Measurements from ENCODE around the gene LEKR1. TPM values are rescaled to one million over a fixed set of nuclear protein-coding genes. Genes with fewer than 3 reads are reported as not detected.
"Not testable (repeated sequence)": the region's sequence is repeated elsewhere in the genome, so short reads cannot be mapped to it uniquely, and the experiment has no call there.

The LEKR1 gene
- total RNA-seq, 1 donor from 2014 or later, result 0.26 TPM

GRCh38 chr3:156806698-156807097 is 19.5 kb upstream of the LEKR1 start:
- DNase-seq (ENCODE audit: low read depth in 2 of 2), result no peak

DNA sequence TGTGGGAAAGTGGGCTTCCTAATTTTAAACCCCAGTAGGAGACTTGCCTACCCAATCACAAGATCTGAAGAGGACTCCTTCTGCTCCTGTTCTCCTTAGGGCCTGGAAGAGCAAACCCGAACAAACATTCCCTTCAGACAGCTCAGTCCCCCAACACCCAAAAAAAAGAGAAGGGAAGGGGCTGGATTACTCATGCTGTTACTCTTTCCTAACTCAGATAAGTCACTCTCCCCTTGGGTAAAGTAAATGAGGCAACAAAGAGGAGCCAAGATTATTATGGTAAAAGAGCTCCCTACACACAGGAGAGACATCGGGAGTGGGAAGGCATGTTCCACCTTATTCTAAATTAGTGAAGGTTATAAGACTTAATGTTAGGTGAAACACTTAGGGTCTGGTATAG is 18.1 kb upstream of the LEKR1 start:
- no peak for DNase-seq (ENCODE audit: low read depth in 2 of 2)

DNA sequence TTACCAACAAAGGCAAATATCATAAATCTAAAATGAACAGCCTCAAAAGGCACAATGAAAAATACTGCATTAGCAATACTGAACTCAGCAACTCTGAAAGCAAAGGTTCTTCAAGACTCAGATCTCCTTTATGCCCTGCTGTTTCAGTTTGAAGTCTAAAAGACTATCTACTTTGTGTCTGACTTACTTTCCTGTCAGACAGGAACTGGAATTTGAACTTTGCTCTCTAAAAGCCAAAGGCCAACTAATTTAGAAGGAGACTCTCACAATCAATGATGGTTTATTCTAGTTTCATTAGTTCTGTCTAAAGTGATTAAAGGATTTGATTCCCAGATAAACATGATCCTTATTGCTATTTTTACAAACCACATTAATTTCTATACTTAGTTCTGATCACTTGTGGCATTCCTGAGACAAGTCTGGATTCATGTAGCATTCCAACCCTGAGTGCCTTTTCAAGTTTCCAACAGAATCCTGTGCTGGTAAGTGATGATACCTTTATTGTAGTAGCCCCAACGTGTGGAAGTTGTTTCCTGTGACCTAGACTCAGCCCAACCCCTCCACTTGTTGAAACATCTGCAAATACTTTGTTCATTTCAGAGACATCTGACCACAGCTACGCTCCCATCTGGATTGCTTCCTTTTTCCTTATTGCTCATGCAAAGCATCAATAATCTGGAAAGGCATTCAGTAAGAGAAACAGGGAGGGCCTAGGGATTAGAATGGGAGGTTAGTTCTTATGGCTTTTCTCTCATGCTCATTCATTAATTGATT is 14.9 kb upstream of the LEKR1 start:
- DNase-seq (ENCODE audit: low read depth in 2 of 2), result peak in 1 of 2 donors; percentile 36

DNA sequence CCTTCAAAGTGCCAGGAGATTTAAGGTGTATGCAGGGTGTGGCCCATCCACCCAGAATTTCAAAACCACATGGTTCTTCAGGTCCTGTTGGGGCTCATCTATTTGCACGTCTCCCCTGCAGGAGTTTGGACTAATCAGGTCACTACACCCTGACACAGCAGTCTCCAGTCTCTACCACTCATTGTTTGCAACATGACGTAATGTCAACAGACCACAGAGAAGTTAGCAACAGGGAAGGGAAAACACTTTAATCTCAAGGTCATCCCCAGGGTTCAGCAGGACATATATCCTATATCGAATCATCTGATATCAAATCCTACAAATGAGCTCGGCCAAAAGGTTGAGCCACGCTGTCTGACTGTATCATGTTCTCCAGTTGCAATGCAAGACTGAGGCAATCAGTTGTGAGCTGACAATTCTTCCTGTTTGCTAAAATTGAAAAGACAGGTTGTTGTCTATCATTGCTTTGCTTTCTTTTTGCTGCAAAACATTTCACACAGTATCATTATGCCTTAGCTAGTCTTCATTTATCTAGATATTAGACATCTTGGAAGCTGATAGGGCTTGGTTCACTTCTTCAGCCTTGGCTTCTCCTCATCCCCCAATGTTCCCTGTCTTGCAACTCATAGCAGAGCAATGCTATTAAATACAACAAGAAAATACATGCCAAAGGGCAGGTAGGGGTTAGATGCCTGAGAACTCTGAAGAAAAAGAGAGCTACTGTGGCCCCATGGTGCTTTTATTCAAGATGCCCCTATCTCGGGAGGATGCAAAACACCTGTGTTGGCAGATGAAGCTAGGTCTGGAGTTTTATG is 13.4 kb upstream of the LEKR1 start:
- DNase-seq (ENCODE audit: low read depth in 2 of 2), result peak in 1 of 2 donors; percentile 37

GRCh38 chr3:156814295-156814694 is 11.9 kb upstream of the LEKR1 start:
- DNase-seq (ENCODE audit: low read depth in 2 of 2), result no peak

DNA sequence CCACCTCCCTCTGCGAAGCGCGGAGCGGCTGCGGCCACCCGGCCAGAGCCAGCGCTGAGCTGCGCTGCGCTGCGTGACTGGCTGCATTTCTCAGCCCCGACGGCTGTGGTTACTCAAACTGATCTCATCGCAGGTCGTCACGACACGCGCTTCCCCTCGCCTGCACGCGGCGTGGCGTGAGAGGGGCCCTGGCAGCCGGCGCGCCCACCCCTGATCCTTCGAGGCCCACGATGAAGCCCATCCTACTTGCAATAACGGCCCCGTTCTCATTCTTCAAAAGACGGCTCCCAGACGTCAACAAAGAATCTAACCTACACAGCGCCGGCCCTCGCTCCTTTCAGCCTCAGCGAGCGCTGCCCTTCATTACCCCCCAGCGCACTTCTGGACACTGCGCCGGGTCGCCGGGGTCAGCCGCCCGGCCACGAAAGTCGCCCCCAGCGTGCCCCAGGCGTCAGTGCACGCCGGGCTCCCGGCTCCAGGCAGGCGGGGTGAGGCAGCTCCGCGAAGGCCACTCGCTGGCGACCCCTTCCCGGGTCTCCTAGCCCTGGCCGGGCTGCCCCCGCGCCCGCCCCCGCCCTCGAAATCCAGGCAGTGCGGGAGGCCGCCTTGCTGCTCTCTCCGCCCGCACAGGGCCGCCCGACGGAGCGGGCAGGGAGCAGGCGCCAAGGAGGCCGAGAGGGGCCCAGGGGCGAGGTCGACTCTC is 9.9 kb upstream of the LEKR1 start:
- peak in 1 of 2 donors; percentile 43 for DNase-seq (ENCODE audit: low read depth in 2 of 2)

DNA sequence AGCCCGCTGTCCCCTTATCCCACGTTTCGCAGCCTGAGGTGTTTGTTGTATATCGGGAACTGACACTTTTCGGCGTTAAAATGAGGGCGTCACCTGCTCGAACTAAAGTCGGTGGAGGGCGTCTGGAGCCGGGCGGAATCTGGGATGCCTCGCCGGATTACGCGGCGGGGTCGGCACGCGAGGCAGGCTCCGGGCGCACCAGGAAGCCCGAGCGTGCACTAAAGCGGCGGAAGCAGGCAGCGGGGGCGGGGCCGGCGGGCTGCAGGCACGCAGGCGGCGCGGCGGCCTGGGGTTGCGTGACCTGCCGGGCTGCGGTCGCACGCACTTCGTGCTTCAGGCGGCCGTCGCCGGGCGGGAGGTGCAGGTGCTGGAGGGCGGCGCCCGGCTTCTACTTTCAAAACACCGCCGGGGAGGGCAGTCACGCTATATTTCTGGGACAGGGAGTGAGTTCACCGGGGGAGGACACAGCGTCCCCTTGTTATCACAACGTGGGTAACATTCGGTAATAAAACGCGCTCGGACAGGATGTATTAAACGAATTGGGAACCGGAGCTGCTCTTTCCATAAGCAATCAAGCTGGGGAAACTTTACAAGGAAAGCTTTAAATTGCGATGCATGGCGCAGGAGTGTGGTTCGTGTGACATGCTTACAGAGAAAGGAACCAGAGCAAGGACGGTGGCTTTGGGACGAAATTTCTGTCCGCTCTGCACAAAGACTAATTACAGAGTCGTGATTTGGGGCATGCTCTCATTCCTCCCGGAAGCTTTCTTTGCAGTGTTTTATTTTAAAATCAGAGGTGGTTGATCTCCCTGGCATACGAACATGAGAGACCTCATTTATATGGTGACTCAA is 9.1 kb upstream of the LEKR1 start:
- DNase-seq (ENCODE audit: low read depth in 2 of 2), result peak; percentile 73 to 93

GRCh38 chr3:156817646-156818272 is 8.4 kb upstream of the LEKR1 start:
- DNase-seq (ENCODE audit: low read depth in 2 of 2), result no peak

DNA sequence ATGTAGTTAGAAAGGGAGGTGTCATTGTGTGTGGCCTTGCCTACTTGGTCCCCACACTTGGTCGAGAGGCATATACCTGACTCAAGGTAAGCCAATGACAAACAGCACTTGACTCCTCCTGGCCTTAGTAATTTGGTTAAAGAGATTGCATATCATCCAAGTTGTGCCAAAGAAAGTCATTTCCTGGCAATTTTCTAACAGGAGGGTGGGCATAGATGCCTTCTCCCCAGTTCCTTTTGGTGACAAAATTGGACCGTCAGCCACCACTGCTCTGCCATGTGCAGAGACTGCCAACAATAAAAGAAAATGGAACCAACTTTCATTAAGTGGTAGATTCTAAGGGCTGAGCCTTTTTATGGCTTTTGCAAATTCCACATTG is 7.9 kb upstream of the LEKR1 start:
- DNase-seq (ENCODE audit: low read depth in 2 of 2), result no peak

DNA sequence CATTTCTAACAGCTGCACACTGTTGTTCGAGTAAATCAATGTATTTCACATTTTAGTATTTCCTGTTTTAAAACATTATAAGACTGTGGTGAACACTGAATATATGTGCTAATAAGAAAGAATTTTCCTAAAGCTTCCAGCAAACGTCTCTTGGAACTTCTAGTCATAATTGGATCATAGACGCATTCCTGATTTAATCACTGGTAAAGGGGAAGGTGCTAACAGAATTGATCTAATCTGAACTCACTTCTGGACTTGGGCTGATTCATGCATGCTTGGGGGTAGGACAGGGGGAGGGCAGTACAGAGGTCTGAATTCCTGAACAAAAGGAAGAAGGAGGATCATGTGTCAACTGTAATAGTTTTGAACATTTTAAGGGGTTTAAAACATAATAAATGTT is 7.3 kb upstream of the LEKR1 start:
- DNase-seq (ENCODE audit: low read depth in 2 of 2), result peak in 1 of 2 donors; percentile 79

DNA sequence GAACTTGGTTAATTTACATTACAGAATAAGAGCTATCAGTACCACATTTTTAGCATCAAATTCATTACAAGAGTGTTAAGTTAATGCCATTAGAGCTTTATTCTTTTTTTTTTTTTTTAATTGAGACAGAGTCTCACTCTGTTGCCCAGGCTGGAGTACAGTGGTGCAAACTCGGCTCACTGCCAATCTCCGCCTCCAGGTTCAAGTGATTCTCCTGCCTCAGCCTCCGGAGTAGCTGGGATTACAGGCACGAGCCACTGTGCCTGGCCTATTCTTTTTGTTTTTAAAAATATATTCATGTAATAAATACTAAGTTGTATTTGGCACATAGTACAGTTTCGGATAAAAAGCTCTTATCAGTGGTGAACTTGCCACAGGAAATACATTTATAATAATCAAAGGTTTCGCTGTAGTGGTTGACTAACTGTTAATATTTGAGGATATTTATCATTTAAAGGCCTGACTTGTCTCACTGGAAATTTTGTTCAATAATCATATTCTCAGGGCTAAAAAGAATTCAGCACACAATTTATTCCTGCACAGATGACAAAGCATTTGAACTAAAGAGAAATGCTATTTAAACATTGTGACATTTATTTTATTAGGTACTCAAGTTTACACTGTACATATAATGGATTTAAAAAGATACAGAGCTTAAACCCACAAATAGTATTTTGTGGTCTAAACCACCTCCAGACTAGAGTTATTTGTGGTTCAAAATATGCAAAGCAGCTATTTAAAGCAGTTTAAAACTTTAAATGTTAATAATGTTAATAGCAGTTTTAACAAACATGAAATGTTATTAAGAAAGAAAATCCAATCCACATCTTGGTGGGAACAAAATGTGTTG is 6.1 kb upstream of the LEKR1 start:
- DNase-seq (ENCODE audit: low read depth in 2 of 2), result peak in 1 of 2 donors; percentile 56

DNA sequence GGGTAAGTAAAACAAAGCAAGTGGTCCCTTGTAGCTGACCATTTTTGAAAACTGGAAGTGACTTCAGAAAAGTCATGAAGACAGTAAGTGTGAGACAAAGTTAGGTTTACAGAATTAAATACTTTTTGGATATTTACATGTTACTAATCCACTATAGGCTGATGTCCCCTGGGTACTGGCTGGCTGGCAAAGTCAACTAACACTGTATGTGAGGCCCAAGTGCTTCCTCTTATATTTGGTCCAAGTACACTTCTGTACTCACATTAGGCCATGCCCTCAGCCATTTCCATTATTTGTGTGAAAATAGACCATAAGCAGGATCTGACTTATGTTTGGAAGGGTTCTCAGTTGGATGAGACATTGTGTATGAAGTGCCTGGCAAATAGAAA is 5.5 kb upstream of the LEKR1 start:
- peak in 1 of 2 donors; percentile 37 for DNase-seq (ENCODE audit: low read depth in 2 of 2)

DNA sequence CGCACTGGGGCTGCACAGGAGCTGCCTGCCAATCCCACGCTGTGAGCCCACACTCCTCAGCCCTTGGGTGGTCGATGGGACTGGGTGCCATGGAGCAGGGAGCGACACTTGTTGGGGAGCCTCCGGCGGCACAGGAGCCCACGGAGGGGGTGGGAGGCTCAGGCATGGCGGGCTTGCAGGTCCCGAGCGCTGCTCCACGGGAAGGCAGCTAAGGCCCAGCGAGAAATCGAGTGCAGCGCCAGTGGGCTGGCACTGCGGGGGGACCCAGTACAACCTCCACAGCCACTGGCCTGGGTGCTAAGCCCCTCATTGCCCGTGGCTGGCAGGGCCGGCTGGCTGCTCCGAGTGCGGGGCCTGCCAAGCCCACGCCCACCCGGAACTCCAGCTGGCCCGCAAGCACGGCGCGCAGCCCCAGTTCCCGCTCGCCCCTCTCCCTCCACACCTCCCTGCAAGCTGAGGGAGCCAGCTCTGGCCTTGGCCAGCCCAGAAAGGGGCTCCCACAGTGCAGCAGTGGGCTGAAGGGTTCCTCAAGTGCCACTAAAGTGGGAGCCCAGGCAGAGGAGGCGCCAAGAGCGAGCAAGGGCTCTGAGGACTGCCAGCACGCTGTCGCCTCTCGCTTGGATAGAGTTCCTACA is 3.4 kb upstream of the LEKR1 start:
- not testable (repeated sequence) for DNase-seq (ENCODE audit: low read depth in 2 of 2)

DNA sequence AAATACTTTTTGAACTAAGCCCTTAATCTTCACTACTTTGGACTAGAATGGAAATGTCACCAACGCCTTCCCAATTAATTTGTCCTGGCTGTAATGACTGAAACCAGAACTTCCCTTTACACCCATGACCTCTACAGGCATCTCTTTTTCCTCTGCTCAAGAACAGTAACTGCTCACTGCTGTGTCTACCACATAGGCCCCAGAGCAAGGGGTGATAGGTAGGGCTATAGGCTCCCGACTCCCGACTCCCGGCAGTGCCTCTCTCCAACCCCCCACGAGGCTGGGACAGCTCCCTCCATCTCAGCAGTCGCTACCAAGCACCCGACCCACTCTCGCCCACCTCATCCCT is 384 bp upstream of the LEKR1 start:
- no peak for DNase-seq (ENCODE audit: low read depth in 2 of 2)

DNA sequence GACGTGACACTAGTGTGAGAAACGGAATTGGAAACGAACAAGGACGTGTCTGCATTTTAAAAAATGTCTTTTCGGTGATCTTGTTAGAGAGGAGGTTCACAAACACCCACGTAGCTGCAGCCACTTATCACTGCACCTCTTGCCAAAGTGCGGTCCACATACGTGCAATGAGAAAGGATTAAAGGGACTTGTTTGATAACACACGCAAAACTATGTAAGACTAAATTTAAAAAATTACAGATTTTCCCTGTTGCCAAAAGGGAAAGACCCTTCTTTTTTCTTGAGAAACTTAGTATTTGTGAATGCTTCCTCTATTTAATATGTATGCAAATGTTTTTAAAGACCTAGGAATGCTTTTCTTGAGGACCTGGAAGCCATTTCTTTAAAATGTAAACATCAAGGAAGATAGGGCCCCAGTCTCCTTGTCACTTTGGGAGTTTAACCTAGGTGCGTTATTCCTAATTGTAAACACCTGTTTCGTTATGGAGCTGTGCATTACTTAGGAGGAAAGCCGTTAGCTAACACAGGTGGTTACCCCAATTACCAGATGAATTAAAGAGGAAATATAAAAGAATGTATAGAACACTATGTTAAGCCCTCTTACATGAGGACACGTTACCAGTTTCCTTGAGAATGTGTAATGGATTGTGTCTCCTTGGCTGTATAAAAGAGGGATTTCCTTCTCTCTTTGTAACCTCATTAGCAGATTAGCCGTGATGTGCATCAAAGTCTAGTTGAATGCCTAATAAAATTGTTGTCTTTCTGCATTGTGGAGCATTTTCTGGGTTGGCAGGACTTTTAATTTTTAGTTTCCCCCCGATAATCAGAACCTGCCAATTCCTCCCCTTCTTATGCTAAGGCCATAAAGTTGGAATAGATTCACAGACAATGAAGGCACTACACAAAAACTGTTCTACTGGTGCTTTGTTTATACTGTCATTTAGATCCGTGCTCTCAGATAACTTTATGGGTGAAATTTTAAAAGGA is 1.0 kb downstream of the LEKR1 start:
- DNase-seq (ENCODE audit: low read depth in 2 of 2), result no peak

DNA sequence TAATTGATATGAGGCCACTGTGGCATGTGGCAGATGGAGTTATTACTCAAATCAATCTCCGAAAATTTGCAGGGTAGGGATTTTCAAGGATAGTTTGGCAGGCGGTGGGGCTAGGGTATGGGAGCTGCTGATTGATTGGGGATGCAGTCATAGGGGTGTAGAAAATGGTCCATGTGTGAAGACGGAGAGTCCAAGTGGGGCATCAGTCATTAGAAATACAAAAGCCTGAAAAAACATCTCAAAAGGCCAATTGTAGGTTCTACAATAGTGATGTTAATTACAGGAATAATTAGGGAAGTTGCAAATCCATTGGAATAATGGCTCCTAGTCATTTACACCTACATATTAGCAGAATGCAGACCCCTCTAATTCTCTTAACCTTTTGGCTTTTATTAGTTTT is 4.9 kb downstream of the LEKR1 start:
- no peak for DNase-seq (ENCODE audit: low read depth in 2 of 2)

DNA sequence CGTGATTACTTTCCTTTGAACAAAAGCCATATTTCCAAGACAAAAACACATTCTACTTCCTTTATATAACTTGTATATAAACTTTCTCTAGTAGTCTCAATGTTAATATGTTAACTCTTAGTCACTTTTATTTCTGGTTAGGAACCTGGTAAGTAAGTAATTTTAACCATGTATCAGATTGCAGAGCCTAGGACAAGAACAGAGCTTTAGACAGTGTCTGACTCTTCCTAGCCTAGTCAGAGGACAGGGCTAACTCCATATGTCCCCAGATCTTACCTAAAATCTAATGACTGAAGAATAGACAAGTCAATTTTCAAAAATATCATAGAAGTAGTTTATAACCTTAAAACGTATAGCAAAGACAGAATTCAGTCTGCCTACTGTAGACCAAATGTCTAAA is 8.3 kb downstream of the LEKR1 start:
- DNase-seq (ENCODE audit: low read depth in 2 of 2), result no peak

GRCh38 chr3:156834962-156835535 is 8.9 kb downstream of the LEKR1 start:
- no peak for DNase-seq (ENCODE audit: low read depth in 2 of 2)
